ENCODE data around the gene PALM2AKAP2. TPM values are rescaled to one million over a fixed set of nuclear protein-coding genes. Genes with fewer than 3 reads are reported as not detected.
"Not testable (repeated sequence)": the region's sequence is repeated elsewhere in the genome, so short reads cannot be mapped to it uniquely, and the experiment has no call there.

Gene PALM2AKAP2
- total RNA-seq, 5 donors from 2014 or later (not counting 1 experiment from before 2014, with no cell fraction given) = not detected

DNA sequence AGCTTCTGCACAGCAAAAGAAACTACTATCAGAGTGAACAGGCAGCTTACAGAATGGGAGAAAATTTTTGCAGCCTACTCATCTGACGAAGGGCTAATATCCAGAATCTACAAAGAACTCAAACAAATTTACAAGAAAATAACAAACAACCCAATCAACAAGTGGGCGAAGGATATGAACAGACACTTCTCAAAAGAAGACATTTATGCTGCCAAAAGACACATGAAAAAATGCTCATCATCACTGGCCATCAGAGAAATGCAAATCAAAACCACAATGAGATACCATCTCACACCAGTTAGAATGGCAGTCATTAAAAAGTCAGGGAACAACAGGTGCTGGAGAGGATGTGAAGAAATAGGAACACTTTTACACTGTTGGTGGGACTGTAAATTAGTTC, 45.4 kb downstream of the PALM2AKAP2 start:
- H3K36me3 ChIP-seq (ENCODE audit: control insufficient read depth in 2 of 2, extremely low read depth in 1 of 2, insufficient read depth in 1 of 2, low read length in 1 of 2); H3K27ac ChIP-seq (ENCODE audit: low read length); ATAC-seq (replicated peaks in 1 of 4); CTCF ChIA-PET; H3K4me1 Mint-ChIP-seq; H3K9me3 Mint-ChIP-seq; H3K27ac Mint-ChIP-seq; H3K9me3 ChIP-seq; DNase-seq; H3K4me3 ChIP-seq (ENCODE audit: control insufficient read depth in 1 of 2, extremely low read depth in 1 of 2, low read length in 1 of 2); H3K27me3 ChIP-seq (replicated peaks in 1 of 2; ENCODE audit: control insufficient read depth in 2 of 2, extremely low read depth in 1 of 2, insufficient read depth in 2 of 2, low read length in 1 of 2); H3K4me1 ChIP-seq (ENCODE audit: control insufficient read depth in 1 of 2, extremely low read depth in 1 of 2, insufficient read depth in 2 of 2, low read length in 2 of 2); POLR2A ChIA-PET; H3K36me3 Mint-ChIP-seq; H3K4me3 Mint-ChIP-seq: not testable (repeated sequence)
- WGBS (ENCODE audit: insufficient coverage) = no CpG with 5 or more reads among the region's 2 CpGs
- H3K27me3 Mint-ChIP-seq = peaks cover 15 to 18% of the 10 kb centered on the region in 2 donors

DNA sequence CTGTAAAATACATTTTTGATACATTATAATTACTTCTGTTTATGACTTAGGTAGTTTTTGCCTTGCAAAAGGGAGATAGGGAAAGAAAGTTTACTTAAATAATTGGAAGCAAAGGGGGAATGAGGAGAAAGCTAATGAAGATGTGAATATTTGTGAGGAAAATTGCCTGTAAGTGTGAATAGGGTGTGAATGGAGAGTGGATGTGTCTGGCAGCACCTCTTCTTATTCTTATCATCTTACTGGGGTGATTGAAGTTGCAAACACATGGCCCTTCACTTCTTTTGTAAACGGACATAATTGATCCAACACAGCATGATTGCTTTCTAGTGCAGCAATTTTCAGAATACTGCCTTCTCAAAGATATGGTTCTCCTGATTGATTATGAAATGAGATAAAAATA, 46.6 kb downstream of the PALM2AKAP2 start:
- ChIA-PET POLR2A (no interaction called here), CTCF (no interaction called here)
- no peaks in the 10 kb centered on the region for H3K36me3 Mint-ChIP-seq
- H3K27ac Mint-ChIP-seq = no peak overlapping the region
- ATAC-seq (replicated peaks in 1 of 4) = no peak
- no peak overlapping the region for H3K4me3 Mint-ChIP-seq
- Histone ChIP-seq H3K4me3 (ENCODE audit: control insufficient read depth in 1 of 2, extremely low read depth in 1 of 2, low read length in 1 of 2) (no peak overlapping the region), H3K9me3 (no peaks in the 10 kb centered on the region), H3K4me1 (ENCODE audit: control insufficient read depth in 1 of 2, extremely low read depth in 1 of 2, insufficient read depth in 2 of 2, low read length in 2 of 2) (no peaks in the 10 kb centered on the region), H3K27me3 (replicated peaks in 1 of 2; ENCODE audit: control insufficient read depth in 2 of 2, extremely low read depth in 1 of 2, insufficient read depth in 2 of 2, low read length in 1 of 2) (peaks cover 0 to 2% of the 10 kb centered on the region in 2 experiments), H3K27ac (ENCODE audit: low read length) (no peak overlapping the region), H3K36me3 (ENCODE audit: control insufficient read depth in 2 of 2, extremely low read depth in 1 of 2, insufficient read depth in 1 of 2, low read length in 1 of 2) (no peaks in the 10 kb centered on the region)
- DNase-seq = no peak
- no peaks in the 10 kb centered on the region for H3K4me1 Mint-ChIP-seq
- no CpG with 5 or more reads among the region's 1 CpG for WGBS (ENCODE audit: insufficient coverage)
- H3K27me3 Mint-ChIP-seq = peaks cover 13 to 18% of the 10 kb centered on the region in 2 donors
- H3K9me3 Mint-ChIP-seq = no peaks in the 10 kb centered on the region

DNA sequence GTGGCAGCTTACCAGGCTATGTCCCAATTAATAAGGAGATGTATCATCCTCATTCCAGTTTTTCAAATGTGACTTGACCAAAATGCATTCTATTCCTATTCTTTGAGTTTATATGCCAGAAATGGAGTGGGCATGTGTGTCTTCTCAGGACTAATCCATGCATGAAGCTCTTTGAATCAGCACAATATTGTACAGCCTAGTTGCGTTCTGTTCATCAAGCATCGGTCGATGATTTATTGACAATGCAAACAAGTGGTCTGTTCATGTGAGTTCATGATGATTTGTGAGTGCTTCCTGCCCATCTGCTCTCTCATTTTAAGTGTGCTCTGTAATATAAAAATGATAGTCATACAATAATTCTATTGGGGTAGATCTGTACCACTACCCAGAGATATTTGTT, 48.3 kb downstream of the PALM2AKAP2 start:
- Mint-ChIP-seq H3K4me3 (no peak overlapping the region), H3K9me3 (no peaks in the 10 kb centered on the region), H3K27ac (no peak overlapping the region), H3K27me3 (peaks cover 8 to 11% of the 10 kb centered on the region in 2 donors), H3K4me1 (no peaks in the 10 kb centered on the region), H3K36me3 (no peaks in the 10 kb centered on the region)
- 57% methylated on average over 1 of the region's 3 CpGs for WGBS (ENCODE audit: insufficient coverage)
- Histone ChIP-seq H3K9me3 (no peaks in the 10 kb centered on the region), H3K27me3 (replicated peaks in 1 of 2; ENCODE audit: control insufficient read depth in 2 of 2, extremely low read depth in 1 of 2, insufficient read depth in 2 of 2, low read length in 1 of 2) (peaks cover 0 to 2% of the 10 kb centered on the region in 2 experiments), H3K36me3 (ENCODE audit: control insufficient read depth in 2 of 2, extremely low read depth in 1 of 2, insufficient read depth in 1 of 2, low read length in 1 of 2) (no peaks in the 10 kb centered on the region), H3K4me3 (ENCODE audit: control insufficient read depth in 1 of 2, extremely low read depth in 1 of 2, low read length in 1 of 2) (no peak overlapping the region), H3K27ac (ENCODE audit: low read length) (no peak overlapping the region), H3K4me1 (ENCODE audit: control insufficient read depth in 1 of 2, extremely low read depth in 1 of 2, insufficient read depth in 2 of 2, low read length in 2 of 2) (no peaks in the 10 kb centered on the region)
- ChIA-PET POLR2A (interaction anchor here in 1 of 2 donors (0.7 kb wide), 1 partner anchor 105 kb away, joined by 3 read pairs; no protein-coding TSS in a partner anchor), CTCF (no interaction called here)
- DNase-seq (no peak), ATAC-seq (replicated peaks in 1 of 4) (no peak)
